ENCODE data around the gene NEDD8.

Gene NEDD8

DNA sequence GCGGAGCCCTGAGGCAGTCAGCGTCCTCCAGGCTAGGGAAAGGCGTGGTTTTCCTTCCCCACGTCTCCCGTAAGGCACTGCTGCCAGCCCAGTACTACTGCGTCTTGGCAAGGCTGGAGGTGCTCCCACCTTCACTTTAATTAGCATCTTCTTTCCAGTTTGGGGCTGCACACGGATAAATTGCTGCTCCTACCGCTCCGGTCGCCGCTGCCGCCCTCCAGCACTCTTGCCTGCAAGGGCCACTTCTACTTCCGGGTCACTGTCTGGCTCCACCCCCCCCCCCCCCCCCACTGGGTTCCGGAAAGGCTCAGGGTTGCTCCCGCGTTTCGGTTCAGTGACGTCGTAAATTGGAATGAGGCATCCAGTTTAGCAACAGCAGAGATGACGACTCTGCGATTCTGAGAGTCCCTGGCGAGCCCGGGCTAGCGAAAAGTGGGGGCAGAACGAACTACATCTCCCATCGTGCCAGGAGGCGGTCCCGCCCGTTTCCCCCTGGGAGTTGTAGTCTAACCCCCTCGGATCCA lies at the start of gene NEDD8:
NEDD8 (minus strand) TSS at position 247 of the 524 bp plus-strand sequence; CDS start at position 147, 100 bp downstream.
- H3K27ac ChIP-seq: peak within 1 kb of the TSS; percentile 98
- DNase-seq (ENCODE audit: low read depth, low spot score): peak; percentile 88

DNA sequence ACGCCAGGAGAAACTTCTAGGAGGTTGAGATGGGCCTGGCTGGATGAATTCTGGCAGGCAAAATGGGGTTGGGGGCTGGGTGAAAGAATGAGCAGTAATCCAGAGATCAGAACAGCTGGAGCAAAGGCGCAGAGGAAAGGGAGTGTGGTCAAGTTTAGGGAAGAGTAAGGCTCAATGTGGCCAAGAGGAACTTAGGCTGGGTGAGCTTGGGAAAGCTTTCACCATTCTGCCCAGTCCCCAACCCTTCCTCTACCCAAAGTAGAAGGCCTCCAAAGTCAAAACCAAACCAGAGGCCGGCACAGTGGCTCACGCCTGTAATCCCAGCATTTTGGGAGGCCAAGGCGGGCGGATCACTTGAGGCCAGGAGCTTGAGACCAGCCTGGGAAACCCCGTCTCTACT lies 49.5 kb upstream of the NEDD8 start:
- no peak for DNase-seq (ENCODE audit: low read depth, low spot score)

DNA sequence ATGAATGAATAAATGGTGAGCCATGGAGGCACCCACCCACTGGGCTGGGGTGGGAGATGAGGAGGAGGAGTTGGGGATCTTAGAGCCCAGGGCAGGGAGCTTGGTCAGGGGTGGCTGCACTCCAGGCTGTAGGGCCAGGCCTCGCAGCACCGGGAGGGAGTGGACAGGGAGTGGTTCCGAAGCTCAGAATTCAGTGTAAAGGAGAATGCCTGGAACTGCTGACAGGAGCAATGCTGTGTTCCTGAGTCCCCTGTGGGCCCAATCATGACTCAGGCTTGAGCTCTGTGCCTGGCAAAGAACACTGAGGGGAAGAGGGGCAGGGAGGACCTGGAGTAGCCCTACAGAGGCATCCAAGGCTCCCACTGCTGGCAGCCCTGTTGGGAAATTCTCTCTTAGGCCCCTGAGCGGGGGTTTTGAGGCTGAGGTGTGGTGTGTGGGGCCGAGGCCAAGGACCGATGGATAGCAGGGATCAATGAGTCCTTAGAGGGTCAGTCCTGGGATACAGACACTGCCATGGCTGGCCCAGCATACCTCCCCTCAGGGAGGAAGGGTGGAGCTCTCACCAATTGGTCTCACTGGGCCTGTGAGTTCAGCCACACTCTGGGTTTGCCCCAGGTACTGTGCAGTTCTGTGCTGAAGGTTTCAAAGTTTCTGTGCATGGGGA lies 48.8 kb upstream of the NEDD8 start:
- DNase-seq (ENCODE audit: low read depth, low spot score): no peak
- peak overlapping the region; percentile 84 for H3K27ac ChIP-seq

More for the DNA sequence above, 49.5 kb upstream of the NEDD8 start:
- peak overlapping the region; percentile 84 for H3K27ac ChIP-seq

DNA sequence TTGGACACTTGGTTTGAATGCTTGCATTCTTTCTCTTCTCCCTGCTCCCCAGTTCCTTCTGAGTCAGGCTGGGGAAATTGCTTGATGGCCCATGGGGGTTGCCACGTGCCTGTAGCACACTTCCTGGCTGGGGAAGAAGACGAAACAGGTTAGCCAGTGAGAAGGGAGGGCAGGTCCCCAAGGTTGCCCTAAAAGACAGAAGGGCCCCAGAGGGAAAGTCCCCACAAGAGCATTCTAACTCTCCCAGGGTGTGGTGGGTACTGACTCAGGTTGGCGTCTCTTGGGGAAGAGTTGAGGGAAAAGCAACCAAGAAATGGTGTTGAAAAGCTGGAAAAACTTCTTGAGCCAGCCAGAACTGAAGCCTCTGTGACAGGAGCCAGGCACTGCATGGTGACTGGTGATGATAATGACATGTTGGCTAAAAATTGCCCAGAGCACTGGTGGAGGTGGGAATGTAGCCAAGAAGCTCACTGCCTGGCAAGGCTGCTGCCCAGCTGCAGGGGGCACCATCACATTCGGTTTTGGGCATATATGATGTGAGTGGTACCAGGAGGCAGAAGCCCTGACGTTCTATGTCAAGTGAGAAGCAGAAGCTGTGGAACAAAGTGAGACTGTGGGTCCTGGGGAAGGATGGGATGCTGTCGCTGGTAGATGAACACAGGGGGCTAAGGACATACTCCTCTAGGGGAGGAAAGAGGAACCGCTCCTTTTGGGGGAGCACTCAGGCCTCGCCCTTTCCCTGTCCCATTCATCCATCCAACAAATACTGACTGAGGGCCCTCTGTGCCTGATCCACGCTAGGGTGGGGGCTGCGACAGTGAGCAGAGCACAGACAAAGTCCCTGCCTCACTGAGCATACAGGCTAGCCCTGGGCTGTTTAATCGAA lies 47.4 kb upstream of the NEDD8 start:
- peak; percentile 39 for DNase-seq (ENCODE audit: low read depth, low spot score)
- peak overlapping the region; percentile 84 for H3K27ac ChIP-seq

DNA sequence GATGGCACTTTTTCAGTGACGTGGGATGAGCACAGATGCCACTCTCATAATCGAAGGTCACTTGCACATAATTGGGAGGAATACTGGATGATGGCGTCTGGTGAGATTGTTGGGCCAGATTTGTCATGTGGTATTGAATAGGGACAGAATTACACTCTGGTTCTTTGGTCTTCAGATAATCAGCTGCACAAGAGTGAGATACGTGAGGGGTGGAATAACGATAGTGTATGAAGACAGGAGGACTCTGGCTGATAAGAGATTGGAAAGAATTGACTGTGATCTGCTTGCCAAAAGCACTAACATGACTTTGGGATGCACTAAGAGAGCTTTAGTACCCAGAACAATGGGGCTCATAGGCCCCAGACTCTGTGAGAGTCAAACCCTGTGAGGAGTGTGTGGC lies 46.3 kb upstream of the NEDD8 start:
- peak overlapping the region; percentile 84 for H3K27ac ChIP-seq

DNA sequence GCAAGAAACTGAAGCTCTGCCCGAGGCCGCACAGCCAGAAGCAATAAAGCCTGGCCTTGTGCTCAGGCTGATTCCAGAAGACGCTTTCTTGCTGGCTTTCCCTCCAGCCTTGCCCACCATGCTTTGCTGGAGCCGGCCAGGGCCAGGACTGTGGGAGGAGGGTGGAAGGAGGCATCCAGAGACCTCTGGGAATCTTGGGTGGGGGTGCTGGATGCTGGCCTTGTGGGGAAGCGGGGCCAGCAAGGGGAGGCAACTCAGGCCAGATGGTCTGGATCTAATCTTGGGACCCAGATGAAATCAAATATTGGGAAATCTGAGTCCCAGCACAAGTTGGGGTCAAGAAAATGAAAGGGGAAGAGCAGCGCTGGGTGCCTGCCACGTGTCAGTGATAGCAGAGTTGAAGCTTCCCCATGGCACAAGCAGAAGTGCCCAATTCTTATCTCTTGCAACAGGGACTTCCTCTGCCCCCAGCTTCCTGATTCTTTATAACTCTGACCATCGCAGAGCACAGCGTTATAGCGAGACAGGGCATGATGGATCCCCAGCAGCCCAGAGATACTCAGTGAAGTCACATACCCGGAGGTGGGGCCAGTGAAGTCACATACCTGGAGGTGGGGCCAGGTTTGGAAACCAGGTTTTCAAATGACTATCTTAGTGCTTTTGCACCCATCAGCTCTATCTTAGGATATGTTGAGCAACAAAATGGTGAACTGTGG lies 45.6 kb upstream of the NEDD8 start:
- H3K27ac ChIP-seq: no peak overlapping the region
- no peak for DNase-seq (ENCODE audit: low read depth, low spot score)

More for the DNA sequence above, 46.3 kb upstream of the NEDD8 start:
- no peak for DNase-seq (ENCODE audit: low read depth, low spot score)

DNA sequence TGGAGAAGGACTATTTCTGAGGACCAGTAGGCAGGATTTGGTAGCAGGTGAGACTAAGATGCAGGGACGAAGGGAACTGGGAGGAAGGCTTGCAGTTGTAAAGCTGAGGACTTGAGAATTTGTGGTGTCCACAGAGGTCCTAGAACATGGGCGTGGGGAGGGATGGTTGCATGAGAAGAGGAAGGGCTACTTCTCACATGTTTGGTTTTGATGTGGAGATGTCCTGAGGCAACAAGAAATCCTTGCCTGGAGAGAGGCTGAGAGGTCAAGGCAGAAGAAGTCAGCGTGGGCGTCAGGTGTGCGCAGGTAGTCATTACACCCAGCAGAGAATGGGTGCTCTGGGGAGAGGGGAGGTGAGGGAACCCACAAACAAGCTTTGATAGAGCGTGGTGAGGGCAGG lies 44.9 kb upstream of the NEDD8 start:
- no peak overlapping the region for H3K27ac ChIP-seq
- DNase-seq (ENCODE audit: low read depth, low spot score): no peak

DNA sequence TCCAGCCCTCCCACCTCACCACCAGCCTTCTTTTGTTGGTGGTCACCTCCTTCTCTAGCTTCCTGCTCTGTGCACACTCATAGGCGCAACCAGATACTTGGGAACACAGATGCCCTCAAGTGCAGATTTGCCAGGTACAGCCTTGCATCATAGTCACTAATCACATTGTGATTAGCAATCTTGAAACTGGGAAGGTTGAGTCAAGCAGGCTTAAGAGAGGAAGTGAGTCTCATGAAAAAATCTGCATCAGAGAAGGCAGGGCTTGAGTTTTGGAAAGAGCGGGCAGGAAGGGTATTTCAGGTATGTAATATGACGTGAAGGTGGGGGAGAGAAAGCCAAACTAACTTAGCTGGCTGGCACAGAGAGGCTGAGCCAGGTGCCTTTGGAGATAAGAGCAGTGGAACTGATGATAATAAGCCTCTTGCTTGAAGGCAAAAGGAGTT lies 42.0 kb upstream of the NEDD8 start:
- peak overlapping the region; percentile 100 for H3K27ac ChIP-seq
- peak; percentile 99 for DNase-seq (ENCODE audit: low read depth, low spot score)

DNA sequence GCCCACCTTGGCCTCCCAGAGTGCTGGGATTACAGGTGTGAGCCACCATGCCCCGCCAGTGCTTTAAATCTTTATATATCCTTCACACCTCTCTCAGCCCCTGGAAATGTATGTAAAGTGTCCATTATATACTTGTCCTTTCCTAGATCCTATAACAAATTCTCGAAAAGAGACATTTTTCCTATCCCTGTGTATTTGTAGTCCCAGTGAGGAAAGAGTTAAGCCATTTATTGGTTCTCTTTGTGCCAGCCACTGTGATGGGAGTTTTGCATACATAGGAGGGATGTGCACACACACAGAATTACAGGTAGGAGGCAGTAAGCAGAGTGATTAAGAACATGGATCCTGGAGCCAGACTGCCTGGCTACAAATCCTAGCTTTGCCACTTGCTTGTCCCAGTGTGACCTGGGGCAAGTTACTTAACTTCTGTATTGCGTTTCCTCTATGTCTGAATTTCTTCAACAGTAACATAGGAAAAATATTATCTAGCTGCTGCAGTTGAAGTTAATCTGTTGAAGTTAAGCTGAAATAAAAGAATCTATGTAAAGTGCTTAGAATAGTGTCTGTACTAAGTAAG lies 41.3 kb upstream of the NEDD8 start:
- peak overlapping the region; percentile 100 for H3K27ac ChIP-seq
- DNase-seq (ENCODE audit: low read depth, low spot score): peak; percentile 43

DNA sequence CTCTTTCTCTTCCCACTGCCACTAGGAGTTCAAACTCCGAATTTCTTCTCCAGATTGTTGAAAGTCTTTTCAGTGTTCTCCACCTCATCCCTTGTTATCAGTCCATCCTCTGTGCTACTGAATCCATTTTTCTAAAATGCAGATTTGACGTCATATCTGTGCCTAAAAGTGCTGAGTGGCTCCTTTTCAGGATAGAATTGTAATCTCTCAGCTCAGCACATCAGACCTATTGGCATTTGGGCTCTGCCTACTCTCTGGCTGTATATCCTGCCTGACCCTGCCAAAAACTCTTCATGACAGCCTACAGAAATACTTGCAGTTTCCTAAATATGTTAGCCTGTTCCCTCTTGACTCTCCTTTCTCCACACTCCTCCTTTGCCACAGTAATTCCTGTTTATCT lies 40.3 kb upstream of the NEDD8 start:
- peak overlapping the region; percentile 100 for H3K27ac ChIP-seq
- DNase-seq (ENCODE audit: low read depth, low spot score): no peak

DNA sequence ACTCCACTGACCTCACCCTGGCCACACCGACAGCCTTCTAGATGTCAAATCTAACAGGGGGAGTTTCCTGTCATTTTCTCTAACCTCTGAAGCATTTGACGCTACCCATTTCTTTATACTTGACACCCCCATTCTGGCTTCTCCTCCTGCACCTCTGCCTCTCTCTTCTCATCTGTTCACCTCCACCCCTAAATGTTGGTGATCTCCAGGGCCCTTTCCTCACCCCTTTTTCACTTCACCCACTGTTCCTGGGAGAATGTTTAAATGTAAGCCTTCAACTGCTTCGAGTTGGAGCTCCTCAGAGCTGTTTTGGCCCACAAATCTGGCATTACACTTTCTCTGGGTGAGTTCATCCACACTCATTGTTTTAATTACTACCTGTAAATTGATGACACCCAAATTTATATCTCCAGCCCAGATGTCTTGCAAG lies 39.7 kb upstream of the NEDD8 start:
- no peak for DNase-seq (ENCODE audit: low read depth, low spot score)

DNA sequence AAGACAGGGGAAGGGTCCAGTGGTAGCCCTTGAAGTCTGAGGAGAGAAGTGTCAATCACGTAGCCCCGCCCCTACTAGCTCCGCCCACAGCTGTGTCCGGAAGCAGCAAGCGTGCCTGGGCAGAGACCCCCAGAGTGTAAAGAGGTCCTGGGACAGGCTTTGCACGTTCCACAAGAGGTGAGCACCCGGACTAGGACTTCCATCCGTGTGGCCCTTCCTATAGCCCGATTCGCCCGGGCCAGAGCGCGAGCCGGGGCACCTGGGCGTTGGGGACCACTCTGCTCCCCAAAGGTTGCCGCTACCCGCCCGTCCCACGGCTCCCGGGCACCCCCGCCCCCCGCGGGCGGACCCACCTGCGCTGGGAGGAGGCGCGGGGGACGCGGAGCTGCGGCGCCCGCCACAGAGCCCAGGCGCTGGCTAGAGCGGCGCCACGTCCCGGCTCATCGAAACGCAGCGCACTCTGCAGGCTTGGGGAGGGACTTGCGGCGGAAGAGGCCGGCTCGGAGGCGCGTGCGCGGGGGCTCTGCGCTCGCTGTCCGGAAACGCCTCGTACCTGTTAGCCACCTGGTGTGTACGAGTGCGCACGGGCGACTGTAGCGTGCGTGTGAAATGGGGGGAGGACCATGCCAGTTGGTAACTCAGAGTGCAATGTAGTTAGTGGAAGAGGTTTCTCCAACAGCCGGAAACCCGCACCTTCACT lies 39.1 kb upstream of the NEDD8 start, which contains the start of gene RABGGTA:
RABGGTA (minus strand) TSS at position 464 of the 700 bp plus-strand sequence. CDS start 482 bp downstream, outside the sequence.
- peak within 1 kb of the TSS; percentile 100 for H3K27ac ChIP-seq
- peak; percentile 81 for DNase-seq (ENCODE audit: low read depth, low spot score)

More for the DNA sequence above, 39.7 kb upstream of the NEDD8 start:
- peak overlapping the region; percentile 100 for H3K27ac ChIP-seq

DNA sequence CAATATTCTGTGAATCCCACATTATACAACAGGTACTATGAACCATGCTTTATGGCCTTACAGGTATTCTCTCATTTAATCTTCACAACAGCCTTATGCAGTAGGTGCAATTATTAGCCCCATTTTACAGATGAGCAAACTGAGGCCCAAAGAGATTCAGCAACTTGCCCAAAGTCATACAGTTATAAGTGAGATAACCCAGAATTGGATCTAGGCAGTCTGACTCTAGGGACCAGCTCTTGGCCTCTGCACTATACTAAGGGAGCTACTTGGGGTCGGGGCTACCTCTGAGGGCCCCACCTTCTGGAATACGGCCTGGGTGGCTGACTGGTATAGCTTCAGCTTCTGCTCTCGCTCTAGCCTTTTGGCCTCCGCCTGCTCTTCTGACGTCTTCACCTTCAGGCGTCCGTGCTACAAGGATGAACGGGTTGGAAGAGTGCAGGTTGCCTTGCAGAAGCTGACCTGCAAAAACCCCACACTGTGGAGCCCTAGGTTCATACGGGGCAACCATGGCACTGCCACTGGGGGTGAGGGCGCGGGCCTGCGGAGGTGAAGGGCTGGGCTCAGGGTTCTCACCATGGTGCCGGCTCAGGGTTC lies 38.5 kb upstream of the NEDD8 start:
- H3K27ac ChIP-seq: peak overlapping the region; percentile 100
- DNase-seq (ENCODE audit: low read depth, low spot score): no peak

DNA sequence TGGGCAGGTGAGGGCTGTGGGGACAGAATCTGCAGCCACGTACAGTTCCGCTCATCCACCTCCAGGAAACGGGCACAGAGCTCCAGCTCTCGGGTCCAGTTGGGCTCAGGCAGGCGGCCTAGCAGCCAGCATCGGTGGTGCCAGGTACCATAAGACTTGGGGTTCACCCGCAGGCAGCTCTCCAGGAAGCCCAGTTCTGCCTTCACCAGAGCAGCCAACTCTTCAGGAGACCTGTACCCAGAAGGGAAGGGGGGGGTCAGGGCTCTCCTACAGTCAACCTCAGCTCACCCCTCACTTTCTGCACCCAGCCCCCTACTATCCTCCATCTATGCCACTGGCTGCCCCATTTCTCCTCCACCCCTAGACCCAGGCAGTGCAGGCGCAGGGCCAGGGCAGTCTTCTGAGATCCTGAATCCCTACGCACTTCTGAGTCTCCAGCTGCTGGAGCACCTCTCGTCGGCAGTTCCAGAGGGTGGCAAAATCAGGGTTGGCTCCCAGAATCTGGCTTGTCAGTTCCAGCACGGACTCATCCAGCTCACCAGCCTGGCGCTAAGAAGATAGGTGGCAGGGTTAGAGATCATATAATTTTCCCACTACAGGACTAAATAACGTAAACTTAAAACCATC lies 37.9 kb upstream of the NEDD8 start:
- DNase-seq (ENCODE audit: low read depth, low spot score): no peak
- H3K27ac ChIP-seq: peak overlapping the region; percentile 100

DNA sequence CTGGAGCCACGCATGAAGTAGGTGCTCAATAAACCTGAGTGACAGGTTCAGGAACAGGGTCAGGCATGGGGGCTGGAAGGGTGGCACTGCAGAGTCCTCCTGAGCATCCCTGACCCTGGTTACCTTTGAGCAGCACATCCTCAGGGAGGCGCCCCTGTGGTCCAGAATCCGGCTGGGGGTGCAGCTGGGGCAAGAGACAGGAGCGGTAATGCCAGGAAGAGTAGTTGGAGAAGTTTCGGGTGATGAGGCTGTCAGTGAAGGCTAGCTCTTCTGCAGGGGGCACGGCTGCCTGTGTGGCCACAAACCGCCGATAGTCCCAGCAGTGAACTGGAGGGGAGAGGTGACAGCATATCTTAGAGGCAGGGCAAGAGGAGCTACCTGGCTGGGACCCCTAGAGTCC lies 37.2 kb upstream of the NEDD8 start:
- no peak overlapping the region for H3K27ac ChIP-seq
- DNase-seq (ENCODE audit: low read depth, low spot score): no peak

DNA sequence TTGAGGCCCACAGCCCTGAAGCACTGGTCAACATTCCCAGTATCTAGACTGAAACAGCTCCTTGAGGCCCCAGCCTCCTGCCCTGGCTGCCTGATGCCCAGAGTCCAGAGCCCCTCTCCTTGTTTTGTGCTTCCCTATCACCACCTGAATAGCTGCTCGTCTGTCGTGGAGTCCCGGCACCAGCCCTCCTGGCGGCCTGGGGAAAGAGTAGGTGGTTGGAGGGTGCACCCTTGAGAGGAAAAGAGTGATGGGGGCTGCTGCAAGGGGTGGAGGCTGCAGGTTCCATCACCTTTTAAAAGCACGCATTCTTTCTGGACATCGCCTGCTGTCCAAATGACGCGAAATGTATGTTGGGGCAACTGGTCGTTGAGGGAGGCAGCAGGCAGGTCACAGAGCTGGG lies 36.1 kb upstream of the NEDD8 start:
- no peak overlapping the region for H3K27ac ChIP-seq
- no peak for DNase-seq (ENCODE audit: low read depth, low spot score)

DNA sequence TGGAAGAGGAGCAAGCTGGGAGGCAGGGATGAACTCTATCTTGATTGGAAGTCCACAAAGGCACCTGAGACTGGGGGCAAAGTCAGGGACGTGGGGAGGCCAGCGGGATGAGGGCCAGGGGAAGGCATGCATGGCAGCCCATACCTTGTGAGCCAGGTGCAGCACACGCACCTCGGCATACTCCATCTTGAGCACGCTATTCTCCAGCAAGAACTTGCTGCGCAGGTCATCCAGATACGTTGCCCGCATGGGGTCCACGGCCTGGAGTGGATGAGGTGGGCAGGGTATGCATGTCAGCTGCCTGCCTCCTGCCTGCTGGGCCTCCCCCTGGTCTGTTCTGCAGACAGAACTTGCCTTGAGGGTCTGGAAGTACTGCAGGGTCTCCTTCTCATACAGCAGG lies 35.3 kb upstream of the NEDD8 start:
- no peak overlapping the region for H3K27ac ChIP-seq
- DNase-seq (ENCODE audit: low read depth, low spot score): no peak

All from epithelial cell of prostate (primary cell).